ENCODE results near the gene PAPPA.

DNA sequence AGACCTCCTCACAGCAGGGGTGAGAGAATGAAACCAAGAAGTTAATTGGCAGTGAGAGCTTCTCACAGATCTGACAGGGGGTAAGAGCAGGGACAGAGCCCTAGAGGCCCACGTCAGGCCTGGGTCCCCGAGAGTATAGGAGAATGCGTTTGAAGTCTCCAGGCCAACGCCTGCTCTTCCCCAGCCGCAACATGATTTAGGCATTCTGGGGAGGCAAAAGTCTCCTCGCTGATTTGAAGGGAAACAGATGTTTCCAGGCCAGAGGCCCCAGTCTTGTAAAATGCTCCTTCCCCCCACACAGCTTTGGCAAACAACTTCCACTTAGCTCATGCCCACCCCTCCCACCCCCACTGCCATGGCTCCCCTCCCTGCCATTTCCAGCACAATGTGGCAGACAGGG lies 294.3 kb downstream of the PAPPA start:
- TF ChIP-seq POLR2A (IDR thresholded peaks at IDR 0.05; ENCODE audit: low read length) (no peak), GATA1 (IDR thresholded peaks at IDR 0.05; ENCODE audit: low read depth, low read length) (no peak)
